ENCODE results near the gene LOXL3.
"Not testable (repeated sequence)": the region's sequence is repeated elsewhere in the genome, so short reads cannot be mapped to it uniquely, and the experiment has no call there.

Gene LOXL3

DNA sequence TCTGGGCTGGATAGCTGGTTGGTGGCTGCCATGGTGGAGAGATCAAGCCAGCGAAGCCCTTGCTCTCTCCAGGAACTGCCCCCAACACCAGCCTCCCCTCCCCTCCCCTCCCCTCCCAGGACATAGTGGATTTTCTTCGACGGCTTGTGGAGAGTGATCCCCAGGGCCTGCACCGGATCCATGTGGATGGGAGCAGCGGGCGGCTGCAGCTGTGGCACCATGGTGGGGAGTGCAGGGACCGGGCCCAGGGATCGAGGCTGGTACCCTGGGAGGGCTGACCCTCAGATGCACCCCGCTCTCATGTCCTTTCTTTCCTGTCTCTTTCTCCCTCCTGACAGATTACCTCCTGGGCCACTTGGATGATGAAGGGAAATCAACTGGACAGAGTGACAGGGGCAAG lies 63.8 kb downstream of the LOXL3 start:
- DNase-seq (ENCODE audit: low read depth) = no peak

DNA sequence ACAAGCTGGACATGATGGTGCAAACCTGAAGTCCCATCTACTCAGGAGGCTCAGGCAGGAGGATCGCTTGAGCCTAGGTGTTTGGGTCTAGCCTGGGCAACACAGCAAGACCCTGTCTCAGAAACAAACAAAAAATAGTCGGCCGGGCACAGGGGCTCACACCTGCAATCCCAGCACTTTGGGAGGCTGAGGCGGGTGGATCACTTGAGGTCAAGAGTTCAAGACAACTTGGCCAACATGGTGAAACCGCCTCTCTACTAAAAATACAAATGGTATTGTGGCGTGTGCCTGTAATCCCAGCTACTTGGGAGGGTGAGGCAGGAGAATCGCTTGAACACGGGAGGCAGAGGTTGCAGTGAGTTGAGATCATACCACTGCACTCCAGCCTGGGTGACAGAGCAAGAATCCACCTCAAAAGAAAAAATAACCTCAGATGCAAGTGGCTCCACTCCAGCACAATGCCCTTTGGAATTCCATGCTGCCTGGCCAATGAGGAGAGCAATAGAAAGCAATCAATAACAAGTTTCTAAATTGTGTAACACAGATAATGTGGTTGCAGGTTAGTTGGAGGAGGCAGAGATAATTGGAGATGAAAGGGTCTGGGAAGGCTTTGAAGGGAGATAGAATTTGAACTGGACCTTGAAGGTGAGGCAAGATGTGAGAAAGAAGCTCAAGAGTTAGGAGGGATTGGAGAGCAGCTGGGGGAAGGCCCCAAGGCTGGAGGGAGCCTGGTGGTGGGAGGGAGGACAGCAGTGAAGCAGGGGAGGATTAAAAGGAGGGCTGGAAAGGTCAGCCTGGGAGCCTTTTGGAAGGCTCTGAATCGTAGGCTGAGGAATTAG lies 64.9 kb downstream of the LOXL3 start:
- no peak for DNase-seq (ENCODE audit: low read depth)

DNA sequence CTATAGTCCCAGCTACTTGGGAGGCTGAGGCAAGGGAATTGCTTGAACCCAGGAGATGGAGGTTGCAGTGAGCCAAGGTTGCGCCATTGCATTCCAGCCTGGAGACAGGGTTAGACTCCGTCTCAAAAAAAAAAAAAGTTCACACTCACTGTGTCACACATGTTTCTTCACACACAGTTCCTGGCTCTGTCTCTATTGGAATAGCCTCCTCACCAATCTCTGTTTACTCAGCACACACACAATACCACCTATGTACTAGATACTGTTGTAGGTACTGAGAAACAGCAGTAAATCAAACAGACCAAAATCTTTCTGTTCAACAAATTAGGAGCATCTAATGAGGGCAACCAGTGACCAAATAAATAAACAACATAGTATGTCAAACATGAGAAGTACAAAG lies 67.6 kb downstream of the LOXL3 start:
- DNase-seq (ENCODE audit: low read depth) = no peak

DNA sequence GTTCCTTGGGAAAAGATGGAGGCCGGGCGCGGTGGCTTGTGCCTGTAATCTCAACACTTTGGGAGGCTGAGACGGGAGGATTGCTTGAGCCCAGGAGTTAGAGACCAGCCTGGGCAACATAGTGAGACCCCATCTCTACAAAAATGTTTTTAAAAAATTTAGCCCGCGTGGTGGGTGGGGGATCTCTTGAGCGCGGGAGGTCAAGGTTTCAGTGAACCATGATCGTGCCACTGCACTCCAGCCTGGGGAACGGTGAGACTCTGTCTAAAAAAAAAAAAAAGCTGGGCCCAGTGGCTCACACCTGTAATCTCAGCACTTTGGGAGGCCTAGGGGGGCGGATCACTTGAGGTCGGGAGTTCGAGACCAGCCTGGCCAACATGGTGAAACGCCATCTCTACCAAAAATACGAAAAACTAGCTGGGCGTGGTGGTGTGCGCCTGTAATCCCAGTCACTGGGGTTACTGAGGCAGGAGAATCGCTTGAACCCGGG lies 70.0 kb downstream of the LOXL3 start:
- DNase-seq (ENCODE audit: low read depth) = not testable (repeated sequence)

DNA sequence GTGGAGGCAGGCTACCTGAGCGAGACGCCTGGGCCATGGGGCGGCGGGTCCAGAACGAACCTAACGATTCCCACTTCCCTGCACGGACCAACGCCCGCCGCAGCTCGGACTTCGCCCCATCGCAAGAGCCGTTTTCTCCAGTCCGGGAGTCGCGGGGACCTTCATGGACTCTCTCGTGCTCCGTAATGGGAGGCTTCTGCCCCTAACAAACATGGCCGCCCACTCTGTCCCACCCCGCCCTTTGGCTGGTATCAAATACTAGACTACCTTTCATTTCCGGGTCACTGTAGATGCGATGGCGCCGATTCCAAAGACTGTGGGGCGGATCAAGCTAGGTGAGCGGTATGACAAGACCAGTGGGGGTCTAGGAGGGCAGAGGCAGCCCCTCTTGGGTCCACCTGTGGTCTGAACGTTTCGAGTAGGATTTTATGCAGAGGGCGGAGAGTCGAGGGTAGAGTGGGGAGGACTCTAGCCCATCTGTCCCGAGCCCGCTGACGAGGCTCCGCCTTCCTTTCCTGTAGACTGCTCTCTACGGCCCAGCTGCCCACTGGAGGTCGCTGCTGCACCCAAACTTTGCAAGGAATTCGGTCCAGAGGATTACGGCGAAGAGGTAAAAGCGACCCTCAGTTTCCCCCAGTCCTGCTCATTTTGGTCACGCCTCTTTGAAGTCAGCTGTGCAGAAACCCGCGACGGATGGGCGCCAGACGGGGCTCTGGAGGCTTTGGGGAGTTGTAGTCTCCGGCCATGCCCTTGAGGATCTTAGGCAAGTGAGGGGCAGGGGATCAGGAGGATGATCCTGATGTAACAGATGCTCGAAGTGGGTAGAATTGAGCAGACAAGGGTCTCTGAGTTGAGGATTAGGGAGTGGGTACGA lies 70.7 kb downstream of the LOXL3 start, which contains the start of the genes CCDC142 and TTC31:
Gene CCDC142 (minus strand): TSS at position 198 of the 874 bp plus-strand sequence. CDS start 161 bp downstream, at position 37.
Gene TTC31 (plus strand): TSS at position 281 of the 874 bp plus-strand sequence. CDS start 15 bp downstream, at position 296.
- peak; percentile 93 for DNase-seq (ENCODE audit: low read depth)

All from stromal cell of bone marrow (primary cell).